HEK293 (cell line): ENCODE measurements around the gene NR2F2.

Source experiments
- CTCF ChIP-seq: fragments of 450-650 bp; formaldehyde crosslinking; IDR thresholded peaks from 2 replicates; pipeline ENCODE4 v1.5.1; 2016; ENCODE audit warnings: missing biosample characterization, missing genetic modification characterization
- GLIS2 ChIP-seq: fragments of 450-650 bp; formaldehyde crosslinking; IDR thresholded peaks from 2 replicates; pipeline ENCODE4 v1.5.1; 2016; ENCODE audit warnings: missing biosample characterization, missing genetic modification characterization
- REPIN1 ChIP-seq: fragments of 450-650 bp; formaldehyde crosslinking; IDR thresholded peaks from 2 replicates; pipeline ENCODE4 v1.5.1; 2017; ENCODE audit warnings: missing biosample characterization, missing genetic modification characterization, low read depth
- ZNF530 ChIP-seq: fragments of 450-650 bp; formaldehyde crosslinking; IDR thresholded peaks from 2 replicates; pipeline ENCODE4 v1.5.1; 2016; ENCODE audit warnings: low read depth, missing biosample characterization, missing genetic modification characterization

- TF ChIP-seq CTCF (tag by site-specific recombination) (no peak), ZNF530 (tag by site-specific recombination) (no peak), GLIS2 (no peak), REPIN1 (tag by site-specific recombination) (no peak)
Observed at GRCh38 chr15:96300836-96301235, 29.7 kb upstream of the NR2F2 start.
